Measurements from ENCODE around the gene TGM4.
"Not testable (repeated sequence)": the region's sequence is repeated elsewhere in the genome, so short reads cannot be mapped to it uniquely, and the experiment has no call there.

The TGM4 gene

GRCh38 chr3:44918087-44918486 is 43.7 kb downstream of the TGM4 start:
- no peak for DNase-seq

GRCh38 chr3:44918581-44918980 is 44.2 kb downstream of the TGM4 start:
- DNase-seq, result no peak

- no peak for DNase-seq
These were observed 45.7 kb downstream of the TGM4 start for GRCh38 chr3:44920081-44920480.

- no peak for DNase-seq
These were observed 49.4 kb downstream of the TGM4 start for GRCh38 chr3:44923632-44924456.

GRCh38 chr3:44924457-44925084 is 50.2 kb downstream of the TGM4 start:
- no peak for DNase-seq

- no peak for DNase-seq
These were observed 51.8 kb downstream of the TGM4 start for GRCh38 chr3:44926172-44926571.

- DNase-seq, result no peak
These were observed 52.5 kb downstream of the TGM4 start for GRCh38 chr3:44926921-44927320.

GRCh38 chr3:44927371-44927770 is 53.0 kb downstream of the TGM4 start:
- DNase-seq, result no peak

- no peak for DNase-seq
These were observed 55.4 kb downstream of the TGM4 start for GRCh38 chr3:44929782-44930181.

GRCh38 chr3:44930911-44931310 is 56.5 kb downstream of the TGM4 start:
- no peak for DNase-seq

- no peak for DNase-seq
These were observed 57.4 kb downstream of the TGM4 start for GRCh38 chr3:44931791-44932190.

- no peak for DNase-seq
These were observed 57.9 kb downstream of the TGM4 start for GRCh38 chr3:44932271-44932670.

- DNase-seq, result no peak
These were observed 58.9 kb downstream of the TGM4 start for GRCh38 chr3:44932986-44933944.

- no peak for DNase-seq
These were observed 65.2 kb downstream of the TGM4 start for GRCh38 chr3:44939581-44940036.

- no peak for DNase-seq
These were observed 68.0 kb downstream of the TGM4 start for GRCh38 chr3:44942202-44942921.

- no peak for DNase-seq
These were observed 73.8 kb downstream of the TGM4 start for GRCh38 chr3:44948239-44948638.

- not testable (repeated sequence) for DNase-seq
These were observed 75.4 kb downstream of the TGM4 start for GRCh38 chr3:44949770-44950169.

GRCh38 chr3:44950275-44950734 is 75.9 kb downstream of the TGM4 start:
- DNase-seq, result no peak

- DNase-seq, result no peak
These were observed 78.3 kb downstream of the TGM4 start for GRCh38 chr3:44952689-44953088.

GRCh38 chr3:44954304-44954703 is 79.9 kb downstream of the TGM4 start:
- no peak for DNase-seq

GRCh38 chr3:44954962-44955361 is 80.6 kb downstream of the TGM4 start:
- no peak for DNase-seq

GRCh38 chr3:44955917-44956316 is 81.5 kb downstream of the TGM4 start:
- DNase-seq, result no peak

All from islet precursor cell (in vitro differentiated cells).